SH-SY5Y (cell line): Measurements from ENCODE around the gene PSMB2.

Experiments used
- GATA2 ChIP-seq: IDR thresholded peaks from 2 replicates; pipeline ENCODE4 v1.6.1; 2011; ENCODE audit warnings: mild to moderate bottlenecking, low read depth, low read length
- GATA3 ChIP-seq: IDR thresholded peaks from 2 replicates; pipeline ENCODE4 v1.6.1; 2011; ENCODE audit warnings: low read depth, mild to moderate bottlenecking, low read length, moderate library complexity

- TF ChIP-seq GATA2: no peak
- TF ChIP-seq GATA3: no peak
Measured at GRCh38 chr1:35580949-35581388, 60.4 kb downstream of the PSMB2 start.
